ENCODE results near the gene KIAA0930.

DNA sequence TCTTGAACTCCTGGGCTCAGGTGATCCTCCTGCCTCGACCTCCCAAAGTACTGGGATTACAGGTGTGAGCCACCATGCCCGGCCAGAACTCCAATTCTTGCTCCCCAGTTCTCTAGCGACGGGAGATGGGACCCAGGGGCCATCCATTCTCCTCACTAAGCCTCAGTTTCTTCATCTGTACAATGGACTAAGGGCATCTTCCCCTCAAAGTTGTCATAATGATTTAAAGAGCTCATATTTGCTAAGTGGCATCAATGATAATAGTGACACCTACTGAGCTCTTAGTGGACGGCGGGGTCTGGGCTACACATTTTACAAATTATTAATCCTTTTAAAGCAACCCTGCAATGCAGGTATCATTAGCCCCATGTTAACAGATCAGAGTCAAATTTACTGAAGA, 34.5 kb downstream of the KIAA0930 start:
- TF ChIP-seq, protein P1, sequence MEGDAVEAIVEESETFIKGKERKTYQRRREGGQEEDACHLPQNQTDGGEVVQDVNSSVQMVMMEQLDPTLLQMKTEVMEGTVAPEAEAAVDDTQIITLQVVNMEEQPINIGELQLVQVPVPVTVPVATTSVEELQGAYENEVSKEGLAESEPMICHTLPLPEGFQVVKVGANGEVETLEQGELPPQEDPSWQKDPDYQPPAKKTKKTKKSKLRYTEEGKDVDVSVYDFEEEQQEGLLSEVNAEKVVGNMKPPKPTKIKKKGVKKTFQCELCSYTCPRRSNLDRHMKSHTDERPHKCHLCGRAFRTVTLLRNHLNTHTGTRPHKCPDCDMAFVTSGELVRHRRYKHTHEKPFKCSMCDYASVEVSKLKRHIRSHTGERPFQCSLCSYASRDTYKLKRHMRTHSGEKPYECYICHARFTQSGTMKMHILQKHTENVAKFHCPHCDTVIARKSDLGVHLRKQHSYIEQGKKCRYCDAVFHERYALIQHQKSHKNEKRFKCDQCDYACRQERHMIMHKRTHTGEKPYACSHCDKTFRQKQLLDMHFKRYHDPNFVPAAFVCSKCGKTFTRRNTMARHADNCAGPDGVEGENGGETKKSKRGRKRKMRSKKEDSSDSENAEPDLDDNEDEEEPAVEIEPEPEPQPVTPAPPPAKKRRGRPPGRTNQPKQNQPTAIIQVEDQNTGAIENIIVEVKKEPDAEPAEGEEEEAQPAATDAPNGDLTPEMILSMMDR (IDR thresholded peaks at IDR 0.05), result no peak
- TF ChIP-seq POLR2A (IDR thresholded peaks at IDR 0.05), result no peak

All from testis (tissue), 2 donors.